Stromal cell of bone marrow (primary cell): ENCODE results near the gene MTSS2.
A peak's percentile ranks its signal among the peaks of the same experiment; 100 is the strongest.

Experiments
- DNase-seq: peaks from one replicate; pipeline ENCODE4 v3.0.0-alpha.2; 2012; ENCODE audit warnings: low read depth

The MTSS2 gene

DNA sequence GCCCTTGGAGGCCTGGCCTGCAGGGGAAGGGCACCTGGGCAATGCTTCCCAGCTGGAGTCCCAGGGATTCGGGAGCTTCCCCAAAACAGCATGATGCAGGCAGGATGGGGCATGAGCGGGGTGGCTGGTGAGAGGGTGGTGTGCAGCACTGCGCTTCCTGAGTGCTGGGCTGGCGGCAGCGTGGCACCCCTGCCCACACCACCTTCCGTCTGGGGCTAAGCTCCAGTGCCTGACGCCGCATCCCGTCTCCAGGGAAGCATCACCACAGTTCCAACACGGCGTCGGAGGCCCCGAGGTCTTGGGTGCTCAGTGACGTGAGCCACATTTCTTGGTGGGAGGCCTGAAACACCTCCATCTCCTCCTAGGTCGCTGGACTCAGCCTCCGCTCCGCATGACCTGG lies 13.8 kb upstream of the MTSS2 start:
- DNase-seq: no peak

DNA sequence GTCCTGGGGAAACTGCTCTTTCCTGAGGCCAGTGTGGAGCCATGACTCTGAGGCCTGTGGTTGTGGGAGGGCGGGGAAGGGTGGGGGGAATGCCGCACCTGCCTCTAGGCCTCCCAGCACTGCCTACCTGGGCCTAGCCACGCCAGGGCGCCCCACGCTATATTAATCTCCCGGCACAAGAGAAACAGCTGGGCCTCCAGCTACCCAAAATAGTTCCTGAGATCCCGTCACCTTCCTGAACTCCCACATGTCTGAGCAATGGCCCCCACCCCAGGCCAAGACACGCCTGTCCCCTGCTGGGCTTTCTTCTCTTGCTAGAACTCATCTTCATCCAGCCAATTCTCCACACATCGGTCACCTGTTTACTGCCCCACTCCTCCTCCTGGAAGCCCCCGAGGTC lies 13.0 kb upstream of the MTSS2 start:
- DNase-seq: no peak

DNA sequence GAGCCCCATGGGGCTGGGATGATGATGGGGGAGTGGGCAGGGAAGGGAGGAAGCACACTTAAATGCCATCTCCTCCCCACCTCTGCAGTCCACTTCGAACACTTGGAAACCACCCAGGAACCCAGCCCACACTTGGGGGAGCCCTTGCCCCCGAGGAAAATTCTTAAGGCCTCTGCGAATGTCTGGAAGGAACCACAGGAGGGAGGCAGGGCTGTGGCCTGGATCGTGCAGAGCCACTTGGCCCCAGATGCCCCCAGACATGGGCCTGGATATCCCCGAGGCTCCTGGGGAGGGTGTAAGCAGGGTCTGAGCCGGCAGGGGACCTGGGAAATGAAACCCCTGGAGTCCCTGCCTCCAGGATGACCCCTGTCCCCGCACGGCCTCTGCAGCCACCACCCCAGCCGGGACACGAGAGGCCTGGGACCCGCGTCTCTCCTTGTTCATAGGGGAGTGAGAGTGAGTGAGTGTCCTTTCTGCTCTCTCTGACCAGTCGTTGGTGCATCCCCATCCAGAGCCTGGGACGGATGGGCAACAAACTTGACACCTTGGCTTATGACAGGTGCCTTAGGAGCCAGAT lies 11.8 kb upstream of the MTSS2 start:
- no peak for DNase-seq

DNA sequence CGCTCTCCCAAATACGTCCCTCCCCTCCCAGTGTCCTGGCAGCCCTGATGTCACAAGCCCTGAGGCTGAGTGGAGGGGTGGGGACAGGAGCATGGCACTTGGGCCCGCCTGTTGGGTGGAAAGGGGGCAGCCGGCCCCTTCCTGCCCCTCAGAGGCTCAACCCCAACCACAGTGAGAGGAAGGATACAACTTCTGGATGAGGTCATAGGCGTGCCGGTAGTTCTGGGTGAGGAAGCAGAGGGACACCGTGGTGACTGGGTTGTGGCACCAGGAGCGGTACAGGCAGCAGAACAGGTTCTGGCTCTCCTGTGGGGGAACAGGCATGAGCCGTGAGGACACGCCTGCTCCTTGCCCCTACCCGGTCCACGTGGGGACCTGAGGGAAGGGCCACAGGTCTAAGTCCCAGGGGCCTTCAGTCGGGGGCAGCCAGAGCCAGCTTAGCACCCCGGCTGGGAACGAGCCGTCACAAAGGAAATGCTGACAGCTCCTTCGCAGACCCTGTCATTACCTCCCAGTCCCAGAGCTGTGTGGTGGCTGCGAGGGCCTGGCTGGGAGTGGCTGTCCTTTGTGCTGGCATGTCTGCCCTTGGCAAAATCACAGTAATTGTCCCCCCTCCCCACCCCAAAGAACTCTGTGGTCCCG lies 11.2 kb upstream of the MTSS2 start:
- DNase-seq: no peak

DNA sequence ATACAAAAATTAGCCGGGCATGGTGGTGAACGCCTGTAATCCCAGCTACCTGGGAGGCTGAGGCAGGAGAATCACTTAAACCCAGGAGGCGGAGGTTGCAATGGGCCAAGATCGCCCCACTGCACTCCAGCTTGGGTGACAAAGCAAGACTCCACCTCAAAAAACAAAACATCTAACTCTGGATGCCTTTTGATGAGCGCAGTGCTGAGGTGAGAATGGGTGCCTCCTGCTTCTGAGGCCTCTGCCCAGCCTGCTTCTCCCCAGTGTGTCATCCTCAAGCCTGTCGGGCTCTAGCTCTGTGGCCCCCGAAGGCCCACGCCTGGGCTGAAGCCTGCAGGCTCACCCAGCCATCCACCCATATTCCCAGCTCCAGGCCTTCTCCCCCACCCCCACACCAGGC lies 10.5 kb upstream of the MTSS2 start:
- no peak for DNase-seq

DNA sequence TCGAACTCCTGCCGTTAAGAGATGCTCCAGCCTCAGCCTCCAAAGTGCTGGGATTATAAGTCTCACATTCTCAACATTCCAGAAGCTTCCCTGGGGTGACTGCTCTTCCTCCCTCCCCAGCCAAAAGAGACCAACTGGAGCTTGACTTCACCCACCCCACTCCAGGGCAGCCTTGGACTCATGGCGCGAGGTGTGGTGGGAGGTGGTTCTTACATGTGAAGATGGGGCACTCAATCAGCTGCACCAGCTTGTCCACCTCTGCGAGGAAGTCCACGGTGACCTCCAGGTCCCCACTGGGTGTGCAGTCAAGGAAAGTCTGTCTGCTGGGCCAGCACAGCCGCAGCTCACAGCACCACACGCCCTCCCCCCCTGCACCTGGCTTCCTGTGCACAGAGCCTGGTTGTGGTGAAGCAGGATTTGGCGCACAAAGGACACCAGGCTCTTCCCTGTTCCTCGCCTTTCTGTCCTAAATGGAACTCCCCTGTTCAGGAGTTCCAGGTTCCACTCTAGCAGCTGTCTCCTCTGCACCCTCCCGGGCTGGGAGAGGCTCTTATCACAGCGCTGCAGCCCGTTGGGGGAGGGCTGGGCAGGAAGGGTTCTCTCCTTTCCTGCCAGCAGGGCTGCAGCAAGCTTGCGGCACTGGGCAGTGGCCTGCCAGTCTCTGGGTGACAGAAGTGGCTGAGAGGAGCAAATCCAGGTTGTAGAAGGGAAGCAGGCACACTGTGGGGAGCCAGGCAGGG lies 9.6 kb upstream of the MTSS2 start:
- DNase-seq: no peak

DNA sequence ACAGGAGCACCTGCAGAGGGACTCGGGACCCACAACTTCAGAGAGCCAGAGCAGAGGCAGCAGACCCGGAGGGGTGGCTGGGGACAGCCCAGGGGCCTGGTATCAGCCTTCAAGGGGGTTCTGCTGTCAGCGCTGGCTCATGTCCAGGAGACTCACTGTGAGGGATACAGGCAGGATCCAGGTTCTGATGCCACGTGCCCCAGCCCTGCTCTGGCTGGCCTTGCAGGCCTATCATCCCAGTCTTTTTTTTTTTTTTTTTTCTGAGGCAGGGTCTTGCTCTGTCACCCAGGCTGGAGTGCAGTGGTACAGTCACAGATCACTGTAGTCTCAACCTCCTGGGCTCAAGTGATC lies 9.0 kb upstream of the MTSS2 start:
- DNase-seq: no peak

DNA sequence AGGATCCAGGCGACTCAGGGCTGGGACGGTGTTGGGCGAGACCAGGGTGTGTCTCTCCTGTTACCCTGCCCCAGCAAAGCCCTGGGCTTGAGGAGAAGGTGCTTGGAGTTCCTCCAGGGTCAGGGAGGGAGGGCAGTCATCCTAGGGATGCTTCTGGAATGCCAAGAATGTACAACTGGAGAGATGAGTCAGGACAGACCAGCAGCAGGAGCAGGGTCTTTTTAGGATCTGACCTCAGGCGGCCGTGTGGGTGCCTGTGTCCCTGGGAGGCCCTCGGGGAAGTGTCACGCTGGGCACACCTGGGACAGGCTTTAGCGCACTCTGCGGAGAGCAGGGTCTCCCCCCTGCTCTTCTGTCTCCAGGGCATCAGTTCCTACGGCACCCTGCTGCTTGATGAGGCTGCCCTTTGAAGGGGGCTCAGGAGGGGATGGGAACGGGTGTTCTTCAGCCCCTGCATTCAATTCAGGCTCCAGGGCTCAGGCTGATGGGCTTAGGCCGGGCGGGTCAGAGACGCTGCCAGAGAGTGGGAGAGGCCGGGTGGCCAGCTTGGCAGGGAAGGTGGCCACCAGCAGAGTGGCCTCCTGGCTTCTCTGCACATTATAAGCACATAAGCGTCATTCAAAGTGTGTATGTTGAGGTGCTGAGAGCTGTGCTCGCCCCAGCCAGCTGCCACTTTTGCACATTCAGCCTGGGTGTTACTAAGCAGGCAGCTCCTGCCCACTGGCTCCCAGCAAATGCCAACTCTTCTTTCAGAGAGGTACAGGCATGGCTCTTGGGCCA lies 8.4 kb upstream of the MTSS2 start:
- no peak for DNase-seq

DNA sequence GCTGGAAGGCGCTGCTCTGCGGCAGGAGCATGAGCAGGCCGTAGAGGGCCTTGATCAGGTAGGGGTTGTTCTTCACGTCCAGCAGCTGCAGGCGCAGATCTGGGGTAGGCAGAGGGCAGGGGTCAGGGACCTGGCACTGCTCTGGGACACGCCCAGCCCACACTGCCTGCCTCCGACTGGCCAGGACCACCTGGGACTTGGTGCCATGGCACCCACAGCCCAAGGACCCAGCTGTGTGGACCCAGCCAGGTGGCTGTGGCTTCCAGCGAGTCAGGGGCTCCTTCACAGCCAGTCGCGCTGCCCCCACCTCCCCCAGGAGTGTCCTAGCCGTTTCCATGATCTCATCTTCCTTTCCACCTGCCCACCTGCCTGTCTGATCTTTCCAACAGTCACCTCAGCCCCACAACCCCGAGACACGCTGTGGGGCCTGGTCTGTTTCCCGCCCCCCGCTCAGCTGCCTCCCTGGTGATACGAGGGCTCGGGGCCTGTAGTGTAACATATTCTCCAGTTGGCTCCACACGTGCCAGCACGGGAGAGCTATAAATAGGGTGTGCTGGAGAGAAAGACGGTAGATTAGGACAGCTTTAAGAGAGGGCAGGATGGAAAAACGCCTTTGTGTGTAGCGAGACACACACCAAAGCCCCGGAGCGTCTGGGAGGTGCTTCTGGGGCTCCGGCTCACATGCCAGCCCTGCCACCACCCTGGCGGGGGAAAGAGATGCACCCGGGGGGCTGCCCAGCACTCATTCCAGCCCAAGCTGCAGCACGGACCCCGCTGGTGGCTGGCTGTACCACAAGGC lies 7.2 kb upstream of the MTSS2 start:
- no peak for DNase-seq

DNA sequence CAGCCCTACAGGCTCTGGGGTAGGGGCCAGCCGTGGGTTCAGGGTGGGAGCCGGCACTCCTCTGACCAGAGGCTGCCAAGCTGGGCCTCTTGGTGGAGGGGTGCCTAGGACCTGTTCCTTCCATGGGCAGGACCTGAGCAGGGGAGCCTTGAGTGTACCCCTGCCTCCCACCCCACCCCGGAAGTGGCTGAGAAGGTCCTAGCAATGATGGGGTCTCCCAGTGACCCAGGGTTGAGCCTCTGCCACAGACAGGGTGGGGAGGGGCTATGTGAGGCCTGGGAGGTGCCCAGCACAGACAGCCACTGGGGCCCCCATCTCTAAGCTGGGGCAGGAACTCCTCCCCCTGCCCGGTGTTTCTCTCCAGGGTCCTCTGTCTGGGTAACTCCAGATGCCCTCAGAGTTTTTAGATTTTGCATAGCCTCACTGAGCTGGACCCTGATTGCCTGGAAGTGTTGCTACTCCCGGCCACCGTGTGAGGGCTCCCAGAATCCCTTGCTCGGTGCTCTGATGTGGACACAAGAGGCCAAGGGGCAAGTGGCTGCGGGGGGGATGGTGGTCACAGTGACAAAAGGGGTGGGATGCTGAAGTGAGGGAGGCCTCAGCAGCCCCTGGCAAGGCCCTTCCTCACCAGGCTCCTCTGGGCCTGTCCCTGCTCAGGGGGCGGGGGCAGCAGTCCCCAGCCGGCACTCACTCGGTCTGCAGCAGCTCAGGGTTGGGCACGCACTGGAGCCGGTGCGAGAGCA lies 6.4 kb upstream of the MTSS2 start:
- DNase-seq: no peak

DNA sequence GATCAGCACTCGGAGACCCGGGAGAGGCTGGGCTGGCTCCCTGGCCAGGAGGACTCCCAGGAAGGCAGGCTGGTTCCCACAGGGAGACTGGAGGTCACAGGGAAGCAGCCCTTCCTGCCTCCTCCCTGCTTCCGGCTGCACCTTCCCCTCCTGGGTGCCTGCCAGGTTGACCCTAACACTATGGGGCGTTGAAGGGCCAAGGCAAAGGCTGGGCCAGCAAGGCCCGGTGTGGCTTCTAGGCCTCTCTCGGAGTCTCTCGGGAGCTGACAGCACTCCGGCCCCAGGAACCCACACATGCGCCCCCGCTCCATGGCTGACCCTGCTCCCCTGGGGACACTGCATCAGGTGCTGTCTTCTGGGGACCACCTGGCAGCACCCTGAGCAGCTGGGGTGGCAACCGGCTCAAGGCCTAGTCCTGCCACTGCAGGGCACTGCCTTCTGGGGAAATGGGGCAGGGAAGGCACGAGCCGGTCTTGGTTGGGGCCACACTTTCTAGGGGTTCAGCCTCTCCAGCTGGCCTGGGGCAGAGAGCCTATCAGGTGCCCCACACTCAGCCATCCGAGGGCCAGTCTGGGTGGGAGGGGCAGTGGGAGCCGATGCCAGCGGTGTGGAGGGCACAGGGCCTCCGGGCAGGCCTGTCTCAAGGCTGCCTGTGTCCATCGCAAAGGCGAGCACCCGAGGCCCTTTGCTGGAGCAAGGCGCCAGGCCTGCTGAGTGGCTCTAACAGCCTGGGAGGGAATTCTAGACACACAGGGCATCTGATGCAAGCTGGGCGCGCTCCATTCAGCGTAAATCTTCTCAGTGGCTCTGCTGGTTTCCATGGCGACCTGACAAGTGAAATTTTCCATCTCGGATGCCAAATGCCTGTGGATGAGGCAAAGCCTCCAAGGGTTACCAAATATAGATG lies 5.6 kb upstream of the MTSS2 start:
- DNase-seq: peak; percentile 98

DNA sequence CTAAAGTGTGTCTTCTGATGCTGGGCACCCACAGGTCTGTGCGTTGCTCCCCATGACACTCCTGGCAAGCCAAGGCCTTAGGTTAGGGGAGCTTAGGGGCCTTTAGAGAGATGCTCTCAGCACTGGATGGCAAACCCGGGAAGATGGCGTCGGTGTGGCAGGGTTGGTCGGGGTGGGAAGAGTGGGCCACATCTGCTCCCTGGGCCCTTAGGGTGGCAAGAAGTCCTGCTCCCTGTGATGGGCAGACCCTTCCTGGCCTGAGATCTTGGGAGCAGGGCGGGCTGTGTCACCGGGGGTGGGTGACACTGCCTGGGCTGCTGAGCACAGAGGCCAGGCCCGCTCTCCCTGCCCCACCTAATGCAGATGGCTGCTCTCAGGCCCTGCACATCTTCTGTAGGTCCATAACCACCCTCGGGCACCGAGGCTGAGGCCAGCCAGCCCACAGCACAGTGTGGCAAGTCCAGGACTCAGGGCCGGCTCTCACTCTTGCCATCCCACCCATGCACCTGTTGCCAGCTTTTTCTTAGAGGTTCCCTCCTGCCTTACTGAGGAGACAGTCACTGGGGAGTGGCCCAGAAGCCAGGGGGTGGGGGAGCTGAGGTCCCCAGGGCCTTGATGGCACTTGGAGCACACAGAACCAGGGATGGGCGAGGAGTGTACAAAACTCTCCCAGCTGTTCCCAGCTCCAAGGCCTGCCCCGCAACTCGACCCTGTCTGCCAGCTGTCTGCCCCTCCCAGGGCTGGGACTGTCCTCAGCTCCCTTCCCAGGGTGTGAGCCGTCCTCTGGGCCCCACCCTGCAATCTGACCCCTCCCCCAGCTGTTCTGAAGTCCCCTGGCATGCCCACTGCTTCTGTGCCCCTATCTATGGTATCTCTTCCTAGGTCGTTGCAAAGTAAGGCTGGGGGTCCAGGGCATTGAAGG lies 4.4 kb upstream of the MTSS2 start:
- DNase-seq: no peak

DNA sequence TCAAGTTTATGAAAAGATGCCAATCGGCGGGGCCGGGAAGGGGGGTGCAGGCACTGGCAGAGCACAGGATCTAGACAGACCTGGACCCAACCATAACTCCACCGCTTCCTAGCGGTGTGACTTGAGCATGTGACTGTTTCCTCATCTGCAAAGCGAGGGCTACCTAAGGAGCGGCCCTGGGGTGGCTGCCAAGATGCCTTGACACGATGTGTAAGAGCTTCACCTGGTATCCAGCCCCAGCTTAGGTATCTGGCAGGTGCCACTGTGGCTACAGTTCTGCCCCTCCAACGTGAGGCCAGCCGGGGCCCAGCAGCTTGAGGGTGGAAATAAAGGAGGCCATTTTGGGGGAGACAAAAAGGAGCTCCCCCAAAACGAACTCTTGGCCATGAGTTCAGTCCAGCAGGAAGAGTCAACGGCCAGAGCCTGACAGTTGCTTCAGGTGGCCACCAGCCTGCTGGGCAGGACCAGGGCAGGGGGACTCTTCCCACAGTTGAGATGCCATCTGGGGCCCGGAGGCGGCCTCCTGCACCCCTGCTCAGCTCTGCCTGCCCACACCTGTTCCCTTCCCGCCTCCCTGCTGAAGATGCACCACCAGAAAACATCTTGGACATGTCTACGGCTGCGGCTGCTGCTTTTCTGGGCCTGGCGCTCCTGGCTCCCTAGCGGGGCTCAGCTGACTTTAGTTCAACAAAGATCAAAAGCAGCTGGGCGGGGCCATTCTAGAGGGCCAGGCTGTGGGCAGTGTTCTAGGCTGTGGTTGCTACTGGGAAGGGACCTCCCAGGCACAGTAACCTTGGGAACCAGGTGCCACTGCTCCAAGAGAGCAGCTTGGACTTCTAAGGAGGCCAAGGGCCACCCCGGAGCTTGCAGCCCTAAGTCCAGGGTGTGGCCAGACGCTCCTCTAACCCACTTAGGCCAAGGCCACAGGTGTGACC lies 3.4 kb upstream of the MTSS2 start:
- DNase-seq: no peak

DNA sequence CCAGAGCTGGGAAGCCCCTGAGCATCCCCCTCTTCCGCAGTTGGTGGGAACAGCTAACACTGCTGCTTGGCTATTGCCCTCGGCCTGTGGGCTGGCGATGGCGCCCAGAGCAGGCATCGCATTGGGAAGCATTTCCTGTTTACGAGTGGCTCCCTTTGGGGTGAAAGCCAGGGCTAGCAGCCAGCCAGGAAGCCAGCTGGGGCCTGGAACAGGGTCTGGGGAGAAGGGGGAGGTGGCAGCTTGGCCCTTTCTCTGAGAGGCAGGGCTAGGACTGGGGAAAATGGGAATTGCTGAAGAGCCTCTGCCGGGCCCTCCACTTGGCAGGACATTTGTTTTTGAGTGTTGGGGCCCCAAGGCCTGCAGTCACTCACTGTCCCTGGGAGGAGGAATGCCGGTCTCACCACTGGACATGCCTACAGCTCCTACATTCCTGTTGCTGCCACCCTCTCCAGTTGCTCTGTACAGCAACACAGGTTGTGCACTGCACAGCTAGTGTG lies 2.4 kb upstream of the MTSS2 start:
- DNase-seq: no peak

DNA sequence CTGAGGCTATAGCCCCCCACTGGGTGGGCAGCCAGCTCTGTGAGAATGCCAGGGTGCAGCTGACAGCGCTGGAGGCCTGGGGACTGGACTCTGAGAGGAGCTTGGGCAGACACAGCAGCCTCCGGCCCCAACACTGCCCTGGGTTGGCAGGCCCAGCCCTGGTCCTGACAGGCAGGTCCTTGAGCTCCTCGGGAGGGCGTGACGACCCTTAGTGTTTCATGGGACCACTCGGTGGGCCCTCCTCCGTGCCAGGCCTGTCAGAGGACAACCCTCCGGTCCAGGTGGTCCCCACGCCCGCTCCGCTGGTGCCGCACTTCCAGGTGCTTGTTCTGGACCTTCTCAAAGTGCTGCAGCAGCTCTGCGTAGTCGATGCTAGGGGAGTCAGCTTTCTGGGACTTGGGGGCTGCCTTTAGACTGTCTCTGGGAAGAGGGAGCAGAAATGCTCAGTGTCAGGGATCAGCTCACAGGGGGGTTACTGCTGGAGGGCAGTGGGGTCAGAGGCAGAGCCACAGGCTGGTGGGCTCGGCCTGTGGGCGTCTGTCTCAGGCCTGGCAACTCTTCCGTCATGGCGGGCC lies 1.9 kb upstream of the MTSS2 start:
- no peak for DNase-seq

DNA sequence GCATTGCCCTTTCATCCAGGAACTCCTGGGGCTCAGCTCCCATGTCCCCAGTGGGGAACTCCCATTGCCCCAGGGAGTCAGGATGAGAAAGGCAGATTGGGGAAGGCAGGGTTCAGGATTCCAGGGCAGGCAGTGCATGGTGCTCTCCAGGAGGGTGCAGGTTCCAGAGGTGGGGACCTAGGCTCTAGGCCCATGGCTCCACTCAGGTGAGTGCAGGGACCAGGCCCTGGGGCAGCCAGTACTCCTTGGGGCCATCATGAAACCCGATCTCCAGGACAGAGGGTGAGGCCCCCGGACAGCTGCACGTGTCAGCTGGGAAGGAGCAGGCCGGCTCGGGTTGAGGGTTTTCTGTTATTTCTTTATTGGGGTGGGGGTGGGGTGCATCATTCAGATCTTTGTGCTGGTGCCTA lies 1.3 kb upstream of the MTSS2 start:
- no peak for DNase-seq

DNA sequence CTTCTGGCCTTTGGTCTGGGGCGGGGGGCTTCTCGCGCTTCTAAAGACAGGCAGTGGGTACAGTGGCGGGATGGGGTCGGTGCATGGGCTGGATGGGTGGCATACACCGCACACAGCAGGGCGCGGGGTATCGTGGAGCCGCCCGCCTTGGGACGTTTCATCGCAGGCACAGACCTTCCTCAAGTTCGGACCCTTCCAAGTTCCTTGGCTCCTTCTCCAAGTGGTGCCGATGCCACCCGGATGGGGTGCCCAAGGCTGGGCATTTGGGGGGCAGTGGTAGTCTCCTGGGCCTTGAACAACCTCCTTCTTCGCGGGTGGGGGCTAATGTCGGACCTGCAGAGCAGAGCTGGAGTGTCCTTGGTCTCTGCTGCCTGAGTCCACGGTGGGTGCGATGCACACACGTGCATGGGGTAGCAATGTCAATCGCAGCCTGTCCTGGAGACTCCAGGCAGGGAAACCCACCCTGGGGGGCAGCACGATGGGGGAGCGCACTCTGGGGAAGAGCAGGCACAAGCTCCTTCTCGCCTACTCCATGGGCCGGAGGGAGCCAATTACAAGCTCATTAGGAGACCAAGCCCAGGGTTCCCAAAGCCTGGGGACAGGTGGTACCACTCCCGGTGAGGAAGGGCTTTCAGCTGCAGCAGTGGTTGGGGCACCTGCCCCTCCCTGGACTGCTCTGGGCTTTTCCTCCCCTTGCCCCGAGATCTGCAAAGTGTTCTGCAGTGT lies 686 bp upstream of the MTSS2 start:
- DNase-seq: no peak
